ENCODE measurements around the gene KCNT2. TPM values are rescaled to one million over a fixed set of nuclear protein-coding genes. Genes with fewer than 3 reads are reported as not detected.
A peak's percentile ranks its signal among the peaks of the same experiment; 100 is the strongest.

KCNT2 gene
- total and polyA plus RNA-seq, 2 donors (not counting 3 experiments of a cell fraction or from before 2014, with no cell fraction given) = 0.46 to 1.6 TPM

DNA sequence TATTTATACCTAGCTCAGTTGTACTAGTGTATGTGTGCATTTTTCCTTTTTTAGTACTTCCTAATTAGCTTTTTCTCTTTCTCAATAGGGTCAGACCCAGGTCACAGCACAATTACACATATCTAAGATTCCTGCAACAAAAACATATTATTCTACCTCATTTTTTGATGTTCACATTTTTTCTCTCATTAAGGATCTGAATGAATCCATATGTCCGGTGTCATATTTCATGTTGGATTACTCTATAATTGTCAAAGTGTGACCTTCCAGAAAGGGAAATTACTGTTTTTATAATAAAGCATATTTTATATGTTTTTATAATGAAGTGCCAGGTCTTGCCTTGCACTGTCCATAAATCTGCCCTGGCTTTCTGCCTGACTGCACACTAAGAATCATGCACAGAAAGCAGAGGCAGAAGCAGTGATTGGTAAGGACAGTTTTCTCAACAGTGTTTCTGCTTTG is 143.7 kb downstream of the KCNT2 start:
- DNase-seq (ENCODE audit: low read depth, low spot score) (peak; percentile 55), FAIRE-seq (no peak)
- intact Hi-C loops (cut with micrococcal nuclease) = no loop called here
- no peaks in the 10 kb centered on the region for H3K4me1 ChIP-seq (ENCODE audit: control insufficient read depth, extremely low read depth, insufficient read depth, low read length)
- dilution Hi-C loops (cut with MboI; ENCODE audit: extremely low pct_ligation_motif_present, low sequenced_read_pairs) = no loop called here
- no peak for TF ChIP-seq GATA2 (IDR thresholded peaks at IDR 0.05; ENCODE audit: insufficient read depth, insufficient read length, low read depth, low read length)
- TF ChIP-seq MYC (IDR thresholded peaks at IDR 0.05; ENCODE audit: low read depth, low read length) = no peak
- TF ChIP-seq EZH2 (IDR thresholded peaks at IDR 0.05; ENCODE audit: borderline replicate concordance, low read depth, low read length, severe bottlenecking) = no peak
- TF ChIP-seq, protein P1, sequence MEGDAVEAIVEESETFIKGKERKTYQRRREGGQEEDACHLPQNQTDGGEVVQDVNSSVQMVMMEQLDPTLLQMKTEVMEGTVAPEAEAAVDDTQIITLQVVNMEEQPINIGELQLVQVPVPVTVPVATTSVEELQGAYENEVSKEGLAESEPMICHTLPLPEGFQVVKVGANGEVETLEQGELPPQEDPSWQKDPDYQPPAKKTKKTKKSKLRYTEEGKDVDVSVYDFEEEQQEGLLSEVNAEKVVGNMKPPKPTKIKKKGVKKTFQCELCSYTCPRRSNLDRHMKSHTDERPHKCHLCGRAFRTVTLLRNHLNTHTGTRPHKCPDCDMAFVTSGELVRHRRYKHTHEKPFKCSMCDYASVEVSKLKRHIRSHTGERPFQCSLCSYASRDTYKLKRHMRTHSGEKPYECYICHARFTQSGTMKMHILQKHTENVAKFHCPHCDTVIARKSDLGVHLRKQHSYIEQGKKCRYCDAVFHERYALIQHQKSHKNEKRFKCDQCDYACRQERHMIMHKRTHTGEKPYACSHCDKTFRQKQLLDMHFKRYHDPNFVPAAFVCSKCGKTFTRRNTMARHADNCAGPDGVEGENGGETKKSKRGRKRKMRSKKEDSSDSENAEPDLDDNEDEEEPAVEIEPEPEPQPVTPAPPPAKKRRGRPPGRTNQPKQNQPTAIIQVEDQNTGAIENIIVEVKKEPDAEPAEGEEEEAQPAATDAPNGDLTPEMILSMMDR (IDR thresholded peaks at IDR 0.05; ENCODE audit: extremely low read depth in 1 of 2, insufficient read depth in 1 of 2, low read depth in 1 of 2, low read length in 2 of 2) = no peak
- TF ChIP-seq FOS (IDR thresholded peaks at IDR 0.05; ENCODE audit: borderline replicate concordance, insufficient read depth, low read length) = no peak
- TF ChIP-seq JUN (IDR thresholded peaks at IDR 0.05; ENCODE audit: borderline replicate concordance, insufficient read depth, insufficient read length, low read depth) = no peak
- TF ChIP-seq, protein P2, sequence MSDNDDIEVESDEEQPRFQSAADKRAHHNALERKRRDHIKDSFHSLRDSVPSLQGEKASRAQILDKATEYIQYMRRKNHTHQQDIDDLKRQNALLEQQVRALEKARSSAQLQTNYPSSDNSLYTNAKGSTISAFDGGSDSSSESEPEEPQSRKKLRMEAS (IDR thresholded peaks at IDR 0.05; ENCODE audit: insufficient read depth, insufficient read length) = no peak
- no peak for TF ChIP-seq POLR2A (IDR thresholded peaks at IDR 0.05; ENCODE audit: low read depth, low read length)
- no peak for TF ChIP-seq POLR2AphosphoS5 (IDR thresholded peaks at IDR 0.05; ENCODE audit: insufficient read depth, low read depth, low read length)
- H3K9ac ChIP-seq (replicated peaks; ENCODE audit: extremely low read depth, insufficient read depth, low read length) = no peak overlapping the region
- H3K79me2 ChIP-seq (ENCODE audit: control insufficient read depth, insufficient read depth, low read length) = no peaks in the 10 kb centered on the region
- no peaks in the 10 kb centered on the region for H3K9me1 ChIP-seq (replicated peaks; ENCODE audit: control insufficient read depth, extremely low read depth, insufficient read depth, low read length)
- no peaks in the 10 kb centered on the region for H3K36me3 ChIP-seq (ENCODE audit: control insufficient read depth in 2 of 2, extremely low read depth in 1 of 2, insufficient read depth in 2 of 2, low read length in 2 of 2)
- H3K4me3 ChIP-seq (replicated peaks in 1 of 3; ENCODE audit: insufficient read depth in 1 of 3, low read depth in 1 of 3, low read length in 3 of 3) = no peak overlapping the region
- CTCF ChIA-PET = no interaction called here
- H3K27me3 ChIP-seq (ENCODE audit: control insufficient read depth in 2 of 2, insufficient read depth in 2 of 2, low read length in 2 of 2) = no peaks in the 10 kb centered on the region
- POLR2A ChIA-PET = no interaction called here
- H2AFZ ChIP-seq (ENCODE audit: low read depth, low read length) = no peak overlapping the region
- H3K27ac ChIP-seq (ENCODE audit: insufficient read depth, low read depth, low read length) = no peak overlapping the region
- BruUV-seq (replicated peaks) = no TSS peak
- no peaks in the 10 kb centered on the region for H4K20me1 ChIP-seq (replicated peaks; ENCODE audit: control insufficient read depth, extremely low read depth, insufficient read depth, low read length)
- no peak overlapping the region for H3K4me2 ChIP-seq (ENCODE audit: insufficient read depth, low read length)
- no peaks in the 10 kb centered on the region for H3K9me3 ChIP-seq (replicated peaks; ENCODE audit: control insufficient read depth, insufficient read depth, low read length)
